Hepatocyte (in vitro differentiated cells): Measurements from ENCODE around the gene DENND1A. TPM values are rescaled to one million over a fixed set of nuclear protein-coding genes. Genes with fewer than 3 reads are reported as not detected.
"Not testable (repeated sequence)": the region's sequence is repeated elsewhere in the genome, so short reads cannot be mapped to it uniquely, and the experiment has no call there.

ENCODE experiments used
- DNase-seq: peaks from one replicate; pipeline ENCODE4 v3.0.0-alpha.2; 2016; ENCODE audit warnings: low spot score
- H2AFZ ChIP-seq: fragments of 200-600 bp; sonication (generic); 2 replicates; pipeline ENCODE4 v1.6.0; 2016; ENCODE audit warnings: antibody characterized with exemption, mild to moderate bottlenecking
- H3K27ac ChIP-seq: fragments of 200-600 bp; sonication (generic); 2 replicates; pipeline ENCODE4 v1.5.1; 2016; ENCODE audit warnings: mild to moderate bottlenecking
- H3K27me3 ChIP-seq: fragments of 200-600 bp; sonication (generic); 2 replicates; pipeline ENCODE4 v1.6.1; 2016
- H3K36me3 ChIP-seq: fragments of 200-600 bp; sonication (generic); replicated peaks from 2 replicates; pipeline ENCODE4 v1.5.1; 2016; ENCODE audit warnings: low read depth; ENCODE audit not compliant: insufficient read depth
- H3K4me1 ChIP-seq: fragments of 200-600 bp; sonication (generic); 2 replicates; pipeline ENCODE4 v1.5.1; 2016; ENCODE audit warnings: mild to moderate bottlenecking, moderate library complexity; ENCODE audit not compliant: insufficient read depth
- H3K4me2 ChIP-seq: fragments of 200-600 bp; sonication (generic); 2 replicates; pipeline ENCODE4 v1.6.0; 2016
- H3K4me3 ChIP-seq: fragments of 200-600 bp; sonication (generic); 2 replicates; pipeline ENCODE4 v1.5.1; 2016; ENCODE audit warnings: mild to moderate bottlenecking
- H3K79me2 ChIP-seq: fragments of 200-600 bp; sonication (generic); 2 replicates; pipeline ENCODE4 v1.6.0; 2017; ENCODE audit warnings: mild to moderate bottlenecking
- H3K9me2 ChIP-seq: fragments of 200-600 bp; sonication (generic); replicated peaks from 2 replicates; pipeline ENCODE4 v1.6.0; 2017; ENCODE audit warnings: mild to moderate bottlenecking; ENCODE audit not compliant: insufficient read depth
- H3K9me3 ChIP-seq: fragments of 200-600 bp; sonication (generic); 2 replicates; pipeline ENCODE4 v1.5.1; 2016; ENCODE audit warnings: low read depth, mild to moderate bottlenecking
- H4K20me1 ChIP-seq: fragments of 200-600 bp; sonication (generic); 2 replicates; pipeline ENCODE4 v1.6.0; 2016; ENCODE audit warnings: mild to moderate bottlenecking; ENCODE audit not compliant: insufficient read depth, poor library complexity, severe bottlenecking
- EZH2 ChIP-seq: fragments of 200-600 bp; sonication (generic); IDR thresholded peaks from 2 replicates; pipeline ENCODE4 v1.6.1; 2016; ENCODE audit warnings: antibody characterized with exemption, mild to moderate bottlenecking, borderline replicate concordance
- EZH2phosphoT487 ChIP-seq: fragments of 200-600 bp; sonication (generic); IDR thresholded peaks from one replicate; pipeline ENCODE4 v1.6.1; 2018; ENCODE audit warnings: antibody characterized with exemption, mild to moderate bottlenecking, low read depth, moderate library complexity; ENCODE audit not compliant: unreplicated experiment, severe bottlenecking
- WGBS: methylation state at CpG from one replicate; pipeline ENCODE4 v1.1.6; 2016; ENCODE audit warnings: low lambda C conversion rate; ENCODE audit errors: missing lambda C conversion rate; 5-methylcytosine and 5-hydroxymethylcytosine counted together
- polyA plus RNA-seq: library from polyadenylated mRNA; unstranded; fragments of >200 nt; fragmentation: Nextera tagmentation; extraction: Ambion mirVana; gene quantifications from 2 replicates; pipeline ENCODE4 v1.2.1, GENCODE V29; 2016
- total RNA-seq: library from RNA; depleted of rRNA; stranded (reverse); fragments of >200 nt; gene quantifications from 2 replicates; pipeline ENCODE4 v1.2.3, GENCODE V29; 2014
- TF ChIP-seq, protein P1 (sequence below): fragments of 200-600 bp; sonication (generic); IDR thresholded peaks from 2 replicates; pipeline ENCODE4 v1.5.1; 2016; ENCODE audit warnings: antibody characterized with exemption, mild to moderate bottlenecking; ENCODE audit not compliant: poor library complexity

DENND1A gene
- total and polyA plus RNA-seq, 2 experiments from 2014 or later = 24.0 to 28.9 TPM

- Histone ChIP-seq H3K27ac (no peak overlapping the region), H3K36me3 (no peaks in the 10 kb centered on the region), H3K4me2 (no peak overlapping the region), H4K20me1 (peaks cover 18% of the 10 kb centered on the region), H3K9me2 (no peaks in the 10 kb centered on the region), H2AFZ (no peak overlapping the region), H3K9me3 (no peaks in the 10 kb centered on the region), H3K79me2 (peaks cover 74% of the 10 kb centered on the region), H3K4me1 (no peaks in the 10 kb centered on the region), H3K27me3 (no peaks in the 10 kb centered on the region), H3K4me3 (no peak overlapping the region)
- TF ChIP-seq, protein P1, sequence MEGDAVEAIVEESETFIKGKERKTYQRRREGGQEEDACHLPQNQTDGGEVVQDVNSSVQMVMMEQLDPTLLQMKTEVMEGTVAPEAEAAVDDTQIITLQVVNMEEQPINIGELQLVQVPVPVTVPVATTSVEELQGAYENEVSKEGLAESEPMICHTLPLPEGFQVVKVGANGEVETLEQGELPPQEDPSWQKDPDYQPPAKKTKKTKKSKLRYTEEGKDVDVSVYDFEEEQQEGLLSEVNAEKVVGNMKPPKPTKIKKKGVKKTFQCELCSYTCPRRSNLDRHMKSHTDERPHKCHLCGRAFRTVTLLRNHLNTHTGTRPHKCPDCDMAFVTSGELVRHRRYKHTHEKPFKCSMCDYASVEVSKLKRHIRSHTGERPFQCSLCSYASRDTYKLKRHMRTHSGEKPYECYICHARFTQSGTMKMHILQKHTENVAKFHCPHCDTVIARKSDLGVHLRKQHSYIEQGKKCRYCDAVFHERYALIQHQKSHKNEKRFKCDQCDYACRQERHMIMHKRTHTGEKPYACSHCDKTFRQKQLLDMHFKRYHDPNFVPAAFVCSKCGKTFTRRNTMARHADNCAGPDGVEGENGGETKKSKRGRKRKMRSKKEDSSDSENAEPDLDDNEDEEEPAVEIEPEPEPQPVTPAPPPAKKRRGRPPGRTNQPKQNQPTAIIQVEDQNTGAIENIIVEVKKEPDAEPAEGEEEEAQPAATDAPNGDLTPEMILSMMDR = no peak
- TF ChIP-seq EZH2 (no peak), EZH2phosphoT487 (no peak)
- no peak for DNase-seq
These were observed 35.1 kb downstream of the DENND1A start for GRCh38 chr9:123894822-123895221.

DNA sequence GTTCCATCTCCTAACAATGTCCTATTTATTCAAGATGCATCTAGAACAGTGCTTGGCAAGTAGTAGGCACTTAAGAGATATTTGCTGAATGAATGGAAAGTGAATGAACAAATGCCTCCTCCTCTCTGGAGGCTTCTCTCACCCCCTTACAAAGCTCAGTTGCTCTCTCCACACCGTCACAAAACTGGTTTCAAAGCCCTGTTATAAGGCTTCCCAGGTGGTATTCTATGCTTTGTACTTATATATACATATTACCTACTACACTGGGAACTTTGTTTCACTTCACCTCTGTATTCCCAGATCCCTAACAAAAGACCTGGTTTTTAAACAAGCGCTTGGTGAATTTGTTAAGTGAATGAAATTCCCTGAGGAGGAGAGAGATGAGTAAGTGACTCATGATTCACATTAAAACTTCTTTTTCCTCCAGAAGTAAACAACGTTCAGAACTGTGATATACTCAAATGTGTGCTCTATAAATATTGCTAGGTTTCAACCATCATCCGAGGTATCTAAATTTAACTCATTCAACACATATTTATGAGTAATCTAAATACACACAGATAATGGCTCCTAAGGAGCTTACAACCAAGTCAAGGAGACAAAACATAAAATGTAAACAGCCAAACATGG lies 36.0 kb downstream of the DENND1A start:
- Histone ChIP-seq H4K20me1 (peaks cover 12% of the 10 kb centered on the region), H3K36me3 (no peaks in the 10 kb centered on the region), H3K79me2 (peaks cover 65% of the 10 kb centered on the region), H3K9me3 (no peaks in the 10 kb centered on the region), H3K27me3 (no peaks in the 10 kb centered on the region), H3K4me1 (no peaks in the 10 kb centered on the region), H3K4me3 (no peak overlapping the region), H2AFZ (no peak overlapping the region), H3K9me2 (no peaks in the 10 kb centered on the region), H3K27ac (no peak overlapping the region), H3K4me2 (no peak overlapping the region)
- TF ChIP-seq, protein P1 = no peak
- no peak for TF ChIP-seq EZH2phosphoT487
- no peak for TF ChIP-seq EZH2
- no peak for DNase-seq
- 40% methylated on average over 4 of the region's 4 CpGs for WGBS

- no peak for TF ChIP-seq EZH2phosphoT487
- TF ChIP-seq, protein P1 = no peak
- TF ChIP-seq EZH2 = no peak
- Histone ChIP-seq H3K36me3 (no peaks in the 10 kb centered on the region), H3K9me3 (no peaks in the 10 kb centered on the region), H3K4me3 (no peak overlapping the region), H3K9me2 (no peaks in the 10 kb centered on the region), H3K4me1 (no peaks in the 10 kb centered on the region), H3K27ac (no peak overlapping the region), H3K27me3 (no peaks in the 10 kb centered on the region), H4K20me1 (peaks cover 7% of the 10 kb centered on the region), H2AFZ (no peak overlapping the region), H3K79me2 (peaks cover 60% of the 10 kb centered on the region), H3K4me2 (no peak overlapping the region)
- no peak for DNase-seq
- 81% methylated on average over 3 of the region's 3 CpGs for WGBS
These were observed 36.8 kb downstream of the DENND1A start for GRCh38 chr9:123893115-123893514.

DNA sequence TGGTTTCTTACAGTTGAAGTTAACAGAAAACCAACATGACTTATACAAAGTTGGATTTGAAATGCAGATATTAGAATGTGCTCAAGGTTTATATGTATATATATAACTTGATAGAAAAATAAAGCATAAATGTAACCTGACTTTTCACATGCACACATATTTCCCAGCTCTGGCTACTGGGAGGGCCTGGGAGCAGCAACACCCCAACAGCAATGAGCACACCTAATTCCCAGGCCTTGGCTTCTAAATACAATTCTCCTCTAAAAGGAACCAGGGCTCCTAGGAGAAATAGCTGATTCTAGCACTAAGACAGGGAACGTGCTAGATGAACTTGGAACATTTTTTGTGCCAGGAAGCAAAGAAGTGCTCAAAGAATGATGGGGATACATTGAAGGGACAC lies 42.1 kb downstream of the DENND1A start:
- Histone ChIP-seq H3K4me1 (no peaks in the 10 kb centered on the region), H2AFZ (no peak overlapping the region), H3K9me2 (no peaks in the 10 kb centered on the region), H3K9me3 (no peaks in the 10 kb centered on the region), H3K27me3 (no peaks in the 10 kb centered on the region), H3K27ac (no peak overlapping the region), H4K20me1 (peaks cover 5% of the 10 kb centered on the region), H3K4me3 (no peak overlapping the region), H3K4me2 (no peak overlapping the region), H3K79me2 (peaks cover 63% of the 10 kb centered on the region), H3K36me3 (no peaks in the 10 kb centered on the region)
- no peak for TF ChIP-seq EZH2phosphoT487
- TF ChIP-seq, protein P1 = no peak
- TF ChIP-seq EZH2 = no peak
- 93% methylated on average over 1 of the region's 1 CpG for WGBS
- no peak for DNase-seq

- not testable (repeated sequence) for H3K27me3 ChIP-seq, H3K36me3 ChIP-seq, H3K4me1 ChIP-seq, H3K4me3 ChIP-seq, H3K27ac ChIP-seq, H3K9me2 ChIP-seq, H2AFZ ChIP-seq, H3K4me2 ChIP-seq, H4K20me1 ChIP-seq, DNase-seq, H3K9me3 ChIP-seq
- peaks cover 61% of the 10 kb centered on the region for H3K79me2 ChIP-seq
- 93% methylated on average over 6 of the region's 6 CpGs for WGBS
These were observed 44.1 kb downstream of the DENND1A start for GRCh38 chr9:123885834-123886233.
